ENCODE results near the gene OPRD1. TPM values are rescaled to one million over a fixed set of nuclear protein-coding genes. Genes with fewer than 3 reads are reported as not detected.
"Not testable (repeated sequence)": the region's sequence is repeated elsewhere in the genome, so short reads cannot be mapped to it uniquely, and the experiment has no call there.

Gene OPRD1
- total RNA-seq: 0.07 and 0.12 TPM in 2 replicates
- 0.08 and 0.12 TPM in 2 replicates for polyA plus RNA-seq

GRCh38 chr1:28811766-28812668, at the start of gene OPRD1:
OPRD1 (plus strand) TSS chr1:28812170; CDS start chr1:28812384, 214 bp downstream.
- no peak within 1 kb of the TSS for H3K4me3 ChIP-seq

GRCh38 chr1:28766532-28767183, 45.3 kb upstream of the OPRD1 start:
- WGBS (ENCODE audit: low lambda C conversion rate, missing lambda C conversion rate): 93% methylated on average over 2 of the region's 2 CpGs
- Histone ChIP-seq H3K36me3 (replicated peaks; ENCODE audit: insufficient read depth, low read depth) (peaks cover 4% of the 10 kb centered on the region), H3K4me1 (ENCODE audit: insufficient read depth) (no peaks in the 10 kb centered on the region), H4K20me1 (ENCODE audit: insufficient read depth, poor library complexity, severe bottlenecking) (peaks cover 82% of the 10 kb centered on the region), H3K79me2 (peaks cover 85% of the 10 kb centered on the region), H3K27me3 (no peaks in the 10 kb centered on the region), H3K4me2 (no peak overlapping the region), H2AFZ (no peak overlapping the region), H3K27ac (no peak overlapping the region), H3K9me3 (ENCODE audit: low read depth) (no peaks in the 10 kb centered on the region), H3K9me2 (replicated peaks; ENCODE audit: insufficient read depth) (no peaks in the 10 kb centered on the region), H3K4me3 (no peak overlapping the region)
- no peak for TF ChIP-seq EZH2 (IDR thresholded peaks at IDR 0.05; ENCODE audit: borderline replicate concordance)
- TF ChIP-seq CTCF (IDR thresholded peaks at IDR 0.05; ENCODE audit: poor library complexity): no peak
- TF ChIP-seq EZH2phosphoT487 (IDR thresholded peaks at IDR 0.05; ENCODE audit: low read depth, severe bottlenecking, unreplicated experiment): no peak
- no peak for DNase-seq (ENCODE audit: low spot score)

More at GRCh38 chr1:28811766-28812668, at the start of gene OPRD1:
- no peaks in the 10 kb centered on the region for H4K20me1 ChIP-seq (ENCODE audit: insufficient read depth, poor library complexity, severe bottlenecking)
- no peak for DNase-seq (ENCODE audit: low spot score)
- H3K9me2 ChIP-seq (replicated peaks; ENCODE audit: insufficient read depth): no peaks in the 10 kb centered on the region
- 10% methylated on average over 53 of the region's 108 CpGs for WGBS (ENCODE audit: low lambda C conversion rate, missing lambda C conversion rate)
- no peaks in the 10 kb centered on the region for H3K4me1 ChIP-seq (ENCODE audit: insufficient read depth)
- no peaks in the 10 kb centered on the region for H3K36me3 ChIP-seq (replicated peaks; ENCODE audit: insufficient read depth, low read depth)
- peaks cover 43% of the 10 kb centered on the region for H3K27me3 ChIP-seq
- H3K9me3 ChIP-seq (ENCODE audit: low read depth): no peaks in the 10 kb centered on the region
- no peak for TF ChIP-seq EZH2 (IDR thresholded peaks at IDR 0.05; ENCODE audit: borderline replicate concordance)
- TF ChIP-seq EZH2phosphoT487 (IDR thresholded peaks at IDR 0.05; ENCODE audit: low read depth, severe bottlenecking, unreplicated experiment): no peak
- no peak for TF ChIP-seq CTCF (IDR thresholded peaks at IDR 0.05; ENCODE audit: poor library complexity)
- no peak within 1 kb of the TSS for H3K27ac ChIP-seq
- H3K79me2 ChIP-seq: no peaks in the 10 kb centered on the region
- H2AFZ ChIP-seq: no peak within 1 kb of the TSS
- H3K4me2 ChIP-seq: peak within 1 kb of the TSS; percentile 67

- WGBS (ENCODE audit: low lambda C conversion rate, missing lambda C conversion rate): 97% methylated on average over 3 of the region's 3 CpGs
- H3K36me3 ChIP-seq (replicated peaks; ENCODE audit: insufficient read depth, low read depth): peaks cover 4% of the 10 kb centered on the region
Measured at GRCh38 chr1:28770601-28771165, 41.3 kb upstream of the OPRD1 start.

GRCh38 chr1:28771921-28772320, 40.0 kb upstream of the OPRD1 start:
- H3K4me1 ChIP-seq (ENCODE audit: insufficient read depth); H3K27ac ChIP-seq; DNase-seq (ENCODE audit: low spot score); H3K4me3 ChIP-seq; H3K9me3 ChIP-seq (ENCODE audit: low read depth); H3K4me2 ChIP-seq; H3K36me3 ChIP-seq (replicated peaks; ENCODE audit: insufficient read depth, low read depth); H2AFZ ChIP-seq; H3K27me3 ChIP-seq; H3K9me2 ChIP-seq (replicated peaks; ENCODE audit: insufficient read depth): not testable (repeated sequence)
- Histone ChIP-seq H4K20me1 (ENCODE audit: insufficient read depth, poor library complexity, severe bottlenecking) (peaks cover 36% of the 10 kb centered on the region), H3K79me2 (peaks cover 36% of the 10 kb centered on the region)
- 95% methylated on average over 10 of the region's 10 CpGs for WGBS (ENCODE audit: low lambda C conversion rate, missing lambda C conversion rate)

More at GRCh38 chr1:28770601-28771165, 41.3 kb upstream of the OPRD1 start:
- no peak overlapping the region for H3K4me2 ChIP-seq
- no peak overlapping the region for H3K27ac ChIP-seq
- no peak for DNase-seq (ENCODE audit: low spot score)
- no peak overlapping the region for H2AFZ ChIP-seq
- peaks cover 47% of the 10 kb centered on the region for H4K20me1 ChIP-seq (ENCODE audit: insufficient read depth, poor library complexity, severe bottlenecking)
- H3K4me1 ChIP-seq (ENCODE audit: insufficient read depth): no peaks in the 10 kb centered on the region
- H3K27me3 ChIP-seq: no peaks in the 10 kb centered on the region
- peaks cover 48% of the 10 kb centered on the region for H3K79me2 ChIP-seq
- no peaks in the 10 kb centered on the region for H3K9me3 ChIP-seq (ENCODE audit: low read depth)
- no peak overlapping the region for H3K4me3 ChIP-seq
- no peaks in the 10 kb centered on the region for H3K9me2 ChIP-seq (replicated peaks; ENCODE audit: insufficient read depth)
- no peak for TF ChIP-seq EZH2phosphoT487 (IDR thresholded peaks at IDR 0.05; ENCODE audit: low read depth, severe bottlenecking, unreplicated experiment)
- TF ChIP-seq EZH2 (IDR thresholded peaks at IDR 0.05; ENCODE audit: borderline replicate concordance): no peak
- no peak for TF ChIP-seq CTCF (IDR thresholded peaks at IDR 0.05; ENCODE audit: poor library complexity)
